ENCODE data around the gene MAN2A1. TPM values are rescaled to one million over a fixed set of nuclear protein-coding genes. Genes with fewer than 3 reads are reported as not detected.

Gene MAN2A1
- polyA plus RNA-seq, 2 of the 4 experiments (the other 2 are of a cell fraction), result 15.8 to 51.5 TPM

- Histone ChIP-seq H3K9me3 (no peaks in the 10 kb centered on the region), H3K4me1 (no peaks in the 10 kb centered on the region), H3K4me2 (no peak overlapping the region), H3K27ac (no peak overlapping the region), H3K4me3 (no peak overlapping the region)
- WGBS (ENCODE audit: missing lambda C conversion rate), result 92% methylated on average over 3 of the region's 3 CpGs
- no peak for ATAC-seq
- FAIRE-seq, result no peak
- no peak for DNase-seq (ENCODE audit: low read depth in 1 of 2, low spot score in 1 of 2)
- ChIA-PET CTCF (interaction anchor here (0.6 kb wide), 1 partner anchor 918 kb away, joined by 3 read pairs; no protein-coding TSS in a partner anchor), POLR2A (no interaction called here)
- TF ChIP-seq, protein P1, sequence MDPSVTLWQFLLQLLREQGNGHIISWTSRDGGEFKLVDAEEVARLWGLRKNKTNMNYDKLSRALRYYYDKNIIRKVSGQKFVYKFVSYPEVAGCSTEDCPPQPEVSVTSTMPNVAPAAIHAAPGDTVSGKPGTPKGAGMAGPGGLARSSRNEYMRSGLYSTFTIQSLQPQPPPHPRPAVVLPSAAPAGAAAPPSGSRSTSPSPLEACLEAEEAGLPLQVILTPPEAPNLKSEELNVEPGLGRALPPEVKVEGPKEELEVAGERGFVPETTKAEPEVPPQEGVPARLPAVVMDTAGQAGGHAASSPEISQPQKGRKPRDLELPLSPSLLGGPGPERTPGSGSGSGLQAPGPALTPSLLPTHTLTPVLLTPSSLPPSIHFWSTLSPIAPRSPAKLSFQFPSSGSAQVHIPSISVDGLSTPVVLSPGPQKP (IDR thresholded peaks at IDR 0.05; ENCODE audit: low read depth, low read length), result no peak
- peak; percentile 39 for TF ChIP-seq MAFK (IDR thresholded peaks at IDR 0.05; ENCODE audit: partially characterized antibody)
These were observed 63.6 kb downstream of the MAN2A1 start for GRCh38 chr5:109753279-109753678.

DNA sequence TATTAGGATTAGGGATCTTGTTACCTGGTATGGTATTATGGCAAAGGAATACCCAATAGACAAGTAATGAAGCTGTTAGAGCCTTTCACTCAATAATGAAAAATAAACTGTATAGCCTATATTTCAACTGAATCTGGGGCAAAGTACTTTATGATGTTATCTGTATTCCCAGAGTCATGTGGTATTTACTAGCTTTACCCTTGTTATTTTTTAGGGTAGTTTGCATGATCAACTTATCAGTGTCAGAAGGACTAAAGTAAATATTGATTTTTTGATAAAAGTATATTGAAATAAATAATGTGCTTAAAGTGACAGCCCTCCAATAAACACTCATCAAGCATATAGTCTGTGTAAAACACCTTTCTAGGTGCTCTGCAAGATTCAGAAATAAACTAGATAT lies 64.6 kb downstream of the MAN2A1 start:
- 0 out of 3 replicates have a peak, but pooled peaks cover 1% of the 10 kb centered on the region for H3K4me1 ChIP-seq
- no peak overlapping the region for H3K27ac ChIP-seq
- no peak for FAIRE-seq
- no peak for ATAC-seq
- ChIA-PET POLR2A (no interaction called here), CTCF (no interaction called here)
- H3K4me3 ChIP-seq, result no peak overlapping the region
- TF ChIP-seq, protein P2, sequence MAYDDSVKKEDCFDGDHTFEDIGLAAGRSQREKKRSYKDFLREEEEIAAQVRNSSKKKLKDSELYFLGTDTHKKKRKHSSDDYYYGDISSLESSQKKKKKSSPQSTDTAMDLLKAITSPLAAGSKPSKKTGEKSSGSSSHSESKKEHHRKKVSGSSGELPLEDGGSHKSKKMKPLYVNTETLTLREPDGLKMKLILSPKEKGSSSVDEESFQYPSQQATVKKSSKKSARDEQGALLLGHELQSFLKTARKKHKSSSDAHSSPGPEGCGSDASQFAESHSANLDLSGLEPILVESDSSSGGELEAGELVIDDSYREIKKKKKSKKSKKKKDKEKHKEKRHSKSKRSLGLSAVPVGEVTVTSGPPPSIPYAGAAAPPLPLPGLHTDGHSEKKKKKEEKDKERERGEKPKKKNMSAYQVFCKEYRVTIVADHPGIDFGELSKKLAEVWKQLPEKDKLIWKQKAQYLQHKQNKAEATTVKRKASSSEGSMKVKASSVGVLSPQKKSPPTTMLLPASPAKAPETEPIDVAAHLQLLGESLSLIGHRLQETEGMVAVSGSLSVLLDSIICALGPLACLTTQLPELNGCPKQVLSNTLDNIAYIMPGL (CRISPR knock-in tag; IDR thresholded peaks at IDR 0.05; ENCODE audit: borderline replicate concordance), result no peak
- no peak for TF ChIP-seq POLR2AphosphoS2 (conservative IDR thresholded peaks at IDR 0.05; ENCODE audit: low read length)
- no peak for TF ChIP-seq RFX5 (IDR thresholded peaks at IDR 0.05)
- TF ChIP-seq ZC3H11A (IDR thresholded peaks at IDR 0.05), result no peak
- no peak for TF ChIP-seq NFE2L2 (conservative IDR thresholded peaks at IDR 0.05; ENCODE audit: low read length)
- TF ChIP-seq HOXB5 (CRISPR knock-in tag; IDR thresholded peaks at IDR 0.05), result no peak
- TF ChIP-seq EHF (CRISPR knock-in tag; IDR thresholded peaks at IDR 0.05), result no peak
- no peak for TF ChIP-seq SREBF2 (IDR thresholded peaks at IDR 0.05)
- TF ChIP-seq JUNB (IDR thresholded peaks at IDR 0.05), result no peak
- TF ChIP-seq PBX3 (IDR thresholded peaks at IDR 0.05), result no peak
- no peak overlapping the region for H3K4me2 ChIP-seq
- no peaks in the 10 kb centered on the region for H3K9me3 ChIP-seq
- DNase-seq (ENCODE audit: low read depth in 1 of 2, low spot score in 1 of 2), result no peak

GRCh38 chr5:109755761-109756160 lies 66.0 kb downstream of the MAN2A1 start:
- H3K4me2 ChIP-seq, result no peak overlapping the region
- TF ChIP-seq TP53 (CRISPR knock-in tag; IDR thresholded peaks at IDR 0.05) (no peak), MAFK (IDR thresholded peaks at IDR 0.05; ENCODE audit: partially characterized antibody) (no peak), JUN (IDR thresholded peaks at IDR 0.05) (no peak), HEYL (CRISPR knock-in tag; IDR thresholded peaks at IDR 0.05) (no peak), HOXA7 (CRISPR knock-in tag; IDR thresholded peaks at IDR 0.05) (no peak), USF2 (IDR thresholded peaks at IDR 0.05) (no peak), CHD4 (IDR thresholded peaks at IDR 0.05; ENCODE audit: borderline replicate concordance) (no peak), ESRRA (IDR thresholded peaks at IDR 0.05; ENCODE audit: borderline replicate concordance, low read length) (no peak), BHLHE40 (IDR thresholded peaks at IDR 0.05; ENCODE audit: low read depth, low read length) (no peak), NPAS2 (CRISPR knock-in tag; IDR thresholded peaks at IDR 0.05; ENCODE audit: borderline replicate concordance) (no peak), FOSL2 (IDR thresholded peaks at IDR 0.05) (no peak), FOSL2 (CRISPR knock-in tag; IDR thresholded peaks at IDR 0.05) (no peak)
- no peak for FAIRE-seq
- 81% methylated on average over 2 of the region's 2 CpGs for WGBS (ENCODE audit: missing lambda C conversion rate)
- ChIA-PET CTCF (no interaction called here), POLR2A (no interaction called here)
- H3K4me1 ChIP-seq, result 0 out of 3 replicates have a peak, but pooled peaks cover 4% of the 10 kb centered on the region
- ATAC-seq, result no peak
- H3K27ac ChIP-seq, result no peak overlapping the region
- H3K9me3 ChIP-seq, result no peaks in the 10 kb centered on the region
- H3K4me3 ChIP-seq, result no peak overlapping the region
- DNase-seq (ENCODE audit: low read depth in 1 of 2, low spot score in 1 of 2), result no peak
